Erythroblast (primary cell): ENCODE data around the gene C19orf12.

Source experiments
- GATA1 ChIP-seq: IDR thresholded peaks from 2 replicates; pipeline ENCODE4 v1.6.1; 2011; ENCODE audit warnings: low read depth, mild to moderate bottlenecking, control low read depth, low read length, moderate library complexity
- POLR2A ChIP-seq: IDR thresholded peaks from 2 replicates; pipeline ENCODE4 v1.6.1; 2011; ENCODE audit warnings: mild to moderate bottlenecking, low read length

- no peak for TF ChIP-seq POLR2A
- TF ChIP-seq GATA1 = no peak
Measured at GRCh38 chr19:29675650-29676186, 39.3 kb downstream of the C19orf12 start.
